Renal pelvis (tissue), 4 donors: ENCODE data around the gene DNM2. TPM values are rescaled to one million over a fixed set of nuclear protein-coding genes. Genes with fewer than 3 reads are reported as not detected.
"Not testable (repeated sequence)": the region's sequence is repeated elsewhere in the genome, so short reads cannot be mapped to it uniquely, and the experiment has no call there.

ENCODE experiments used
- DNase-seq: peaks from one replicate; pipeline ENCODE4 v3.0.0-alpha.2; 2013
- polyA plus RNA-seq, 3 donors: library from polyadenylated mRNA; unstranded; fragments of 120-200 nt; gene quantifications; one replicate each; pipeline ENCODE4 v1.2.1, GENCODE V29; 2013; ENCODE audit not compliant: insufficient read length in 3 of 3

DNM2 gene
- polyA plus RNA-seq, 3 donors, result 130 to 167 (median 158) TPM

- DNase-seq, result no peak
Observed at GRCh38 chr19:10719466-10719961, 1.6 kb downstream of the DNM2 start.

DNA sequence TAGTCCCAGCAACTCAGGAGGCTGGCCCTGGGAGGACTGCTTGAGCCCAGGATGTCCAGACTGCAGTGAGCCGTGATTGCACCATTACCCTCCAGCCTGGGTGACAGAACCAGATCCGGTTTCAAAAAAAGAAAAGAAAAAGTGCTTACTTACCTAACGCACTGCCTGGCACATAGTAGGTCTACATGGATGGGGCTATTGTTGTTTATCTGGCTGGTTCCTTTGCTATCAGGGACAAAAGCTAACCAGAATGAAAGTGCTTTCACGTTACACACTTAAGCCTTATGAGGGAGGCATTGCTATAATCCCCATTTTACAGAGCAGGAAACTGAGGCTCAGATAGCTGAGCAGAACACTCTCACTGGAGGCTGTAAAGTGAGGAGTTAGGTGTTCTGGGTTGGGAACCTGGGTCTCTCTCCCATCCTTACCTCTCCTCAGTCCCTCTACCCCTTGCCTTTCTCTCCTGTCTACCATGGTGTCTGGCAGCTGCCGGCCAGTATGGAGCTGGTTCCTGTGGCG lies 2.8 kb downstream of the DNM2 start:
- DNase-seq, result no peak

- no peak for DNase-seq
Observed at GRCh38 chr19:10723591-10723990, 5.7 kb downstream of the DNM2 start.

- no peak for DNase-seq
Observed at GRCh38 chr19:10724573-10725071, 6.7 kb downstream of the DNM2 start.

GRCh38 chr19:10725415-10725814 lies 7.5 kb downstream of the DNM2 start:
- no peak for DNase-seq

DNA sequence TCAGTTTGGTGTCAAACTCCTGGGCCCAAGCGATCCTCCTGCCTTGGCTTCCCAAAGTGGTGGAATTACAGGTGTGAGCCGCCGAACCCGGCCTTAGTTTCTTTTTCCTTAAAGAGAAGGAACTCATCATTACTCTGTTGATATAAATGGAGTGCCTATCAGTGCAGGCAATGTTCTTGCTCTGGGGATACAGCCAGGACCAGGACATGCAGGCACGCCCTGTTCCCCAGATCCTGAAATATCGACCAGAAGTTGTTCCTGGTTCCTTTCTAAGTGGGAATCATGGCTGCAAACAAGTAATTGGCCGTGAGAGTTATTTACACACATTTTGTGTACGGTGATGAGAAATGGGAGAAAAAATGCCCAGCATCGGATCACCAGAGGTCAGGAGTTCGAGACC lies 8.4 kb downstream of the DNM2 start:
- no peak for DNase-seq

DNA sequence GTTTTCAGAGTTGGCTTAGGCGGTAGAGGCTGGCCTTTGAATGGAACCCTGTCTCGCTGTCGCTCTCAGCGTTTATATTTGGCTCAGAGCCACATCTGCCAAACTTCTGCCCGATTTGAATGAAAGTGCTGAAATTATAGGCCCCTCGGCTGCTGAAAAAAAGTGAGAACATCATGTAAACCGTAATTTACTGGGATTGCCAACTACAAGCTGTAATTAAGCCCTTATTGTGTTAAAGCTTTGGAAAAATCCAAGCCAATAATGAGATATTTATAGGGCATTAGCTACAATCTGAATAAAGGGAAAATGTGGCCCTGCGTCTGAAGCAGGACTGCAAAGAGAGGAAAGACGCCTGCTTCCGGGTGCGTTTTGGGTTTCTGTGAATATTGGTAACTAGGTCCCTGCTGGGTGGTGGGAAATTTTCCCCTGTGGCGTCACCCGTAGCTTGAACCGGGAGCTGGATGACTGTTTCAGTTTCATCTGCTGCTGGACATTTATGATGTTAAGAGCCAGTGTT lies 9.9 kb downstream of the DNM2 start:
- DNase-seq, result no peak

GRCh38 chr19:10729411-10729810 lies 11.5 kb downstream of the DNM2 start:
- DNase-seq, result no peak

DNA sequence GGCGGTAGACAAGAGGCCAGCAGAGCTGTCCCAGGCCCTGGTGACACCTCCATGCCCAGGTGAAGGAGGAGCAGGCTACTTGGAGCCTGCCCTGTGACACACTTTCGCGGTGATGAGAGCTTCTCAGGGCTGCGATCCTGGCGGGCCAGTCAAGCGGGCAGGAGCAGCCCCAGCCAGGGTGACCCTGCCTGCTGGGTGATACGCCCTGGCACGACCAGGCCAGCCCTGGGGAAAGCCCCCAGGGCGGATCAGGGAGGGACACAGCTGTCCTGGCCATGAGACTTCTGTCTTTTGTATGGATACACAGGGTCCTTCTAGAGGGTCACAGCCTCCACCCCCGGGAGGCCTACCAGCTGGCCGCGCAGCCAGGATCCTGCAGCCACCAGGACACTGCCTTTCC lies 13.1 kb downstream of the DNM2 start:
- no peak for DNase-seq

DNA sequence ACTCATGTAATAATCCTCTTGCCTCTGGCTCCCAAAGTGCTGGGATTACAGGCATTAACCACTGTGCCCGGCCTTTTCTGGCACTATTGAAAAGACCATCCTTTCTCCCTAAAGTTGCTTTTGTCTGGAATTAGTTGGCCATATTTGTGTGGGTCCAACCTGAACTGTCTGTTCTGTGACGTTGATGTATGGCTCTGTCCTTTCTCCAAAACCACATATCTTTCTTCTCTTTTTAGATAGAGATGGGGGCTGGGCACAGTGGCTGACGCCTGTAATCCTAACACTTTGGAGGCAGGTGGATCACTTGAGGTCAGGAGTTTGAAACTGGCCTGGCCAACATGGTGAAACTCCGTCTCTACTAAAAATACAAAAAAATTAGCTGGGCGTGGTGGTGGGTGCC lies 17.9 kb downstream of the DNM2 start:
- DNase-seq, result no peak

GRCh38 chr19:10736189-10736588 lies 18.3 kb downstream of the DNM2 start:
- DNase-seq, result no peak

DNA sequence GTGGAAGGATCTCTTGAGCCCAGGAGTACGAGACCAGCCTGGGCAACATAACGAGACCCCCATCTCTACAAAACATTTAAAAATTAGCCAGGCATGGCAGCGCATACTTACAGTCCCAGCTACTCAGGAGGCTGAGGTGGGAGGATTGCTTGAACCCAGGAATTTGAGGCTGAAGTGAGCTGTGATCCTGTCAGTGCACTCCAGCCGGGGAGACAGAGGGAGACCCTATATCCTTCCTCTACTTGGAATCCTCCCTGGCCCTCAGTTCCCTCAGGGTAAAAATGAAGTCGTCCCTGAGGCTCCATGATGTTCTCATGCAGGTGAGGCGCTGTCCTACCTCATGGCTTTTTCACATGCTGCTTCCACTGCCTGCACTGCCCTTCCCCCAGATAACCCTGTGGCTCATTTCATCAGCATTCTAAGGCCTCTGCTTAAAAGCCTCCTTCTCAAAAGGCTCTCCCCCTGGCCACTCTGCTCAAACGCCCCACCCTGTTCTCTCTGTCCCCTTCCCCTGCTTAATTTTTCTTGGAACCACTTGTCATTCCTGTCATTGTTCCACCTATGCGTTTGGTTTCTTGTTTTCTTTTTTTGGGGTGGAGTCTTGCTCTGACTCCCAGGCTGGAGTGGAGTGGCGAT lies 19.2 kb downstream of the DNM2 start:
- no peak for DNase-seq

GRCh38 chr19:10737722-10738121 lies 19.8 kb downstream of the DNM2 start:
- no peak for DNase-seq

- DNase-seq, result no peak
Observed at GRCh38 chr19:10740798-10741197, 22.9 kb downstream of the DNM2 start.

- DNase-seq, result no peak
Observed at GRCh38 chr19:10742476-10742875, 24.6 kb downstream of the DNM2 start.

- DNase-seq, result peak; percentile 27
Observed at GRCh38 chr19:10744253-10744798, 26.4 kb downstream of the DNM2 start.

DNA sequence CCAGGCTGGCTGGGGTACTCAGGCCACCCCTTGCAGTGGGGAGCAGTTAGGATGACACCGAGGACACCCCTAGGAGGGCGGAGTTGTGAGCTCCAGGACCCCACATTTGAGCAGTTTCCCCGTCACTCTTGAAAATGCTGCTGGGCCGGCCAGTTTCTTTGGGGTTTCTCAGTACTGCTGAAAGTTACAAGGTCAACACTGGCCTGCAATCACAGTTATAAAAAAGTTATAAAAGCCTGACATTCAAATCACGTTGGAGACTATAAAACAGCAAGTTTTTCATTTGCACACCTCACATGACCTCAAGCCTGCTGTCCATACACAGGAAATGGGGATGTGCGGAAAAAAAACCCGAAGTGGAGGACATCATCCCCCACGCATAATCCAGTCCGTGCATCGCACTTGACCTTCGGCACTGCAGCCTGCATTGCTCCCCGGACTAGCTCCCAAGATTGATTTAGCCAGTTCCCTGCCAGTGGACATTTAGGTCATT lies 27.0 kb downstream of the DNM2 start:
- no peak for DNase-seq

DNA sequence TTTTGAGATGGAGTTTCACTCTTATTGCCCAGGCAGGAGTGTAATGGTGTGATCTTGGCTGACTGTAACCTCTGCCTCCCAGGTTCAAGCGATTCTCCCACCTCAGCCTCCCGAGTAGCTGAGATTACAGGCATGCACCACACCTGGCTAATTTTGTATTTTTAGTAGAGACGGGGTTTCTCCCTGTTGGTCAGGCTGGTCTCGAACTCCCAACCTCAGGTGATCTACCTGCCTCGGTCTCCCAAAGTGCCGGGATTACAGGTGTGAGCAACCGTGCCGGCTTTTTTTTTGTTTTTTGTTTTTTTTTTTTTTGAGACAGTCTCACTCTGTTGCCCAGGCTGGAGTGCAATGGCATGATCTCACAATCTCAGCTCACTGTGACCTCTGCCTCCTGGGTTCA lies 28.6 kb downstream of the DNM2 start:
- DNase-seq, result not testable (repeated sequence)

DNA sequence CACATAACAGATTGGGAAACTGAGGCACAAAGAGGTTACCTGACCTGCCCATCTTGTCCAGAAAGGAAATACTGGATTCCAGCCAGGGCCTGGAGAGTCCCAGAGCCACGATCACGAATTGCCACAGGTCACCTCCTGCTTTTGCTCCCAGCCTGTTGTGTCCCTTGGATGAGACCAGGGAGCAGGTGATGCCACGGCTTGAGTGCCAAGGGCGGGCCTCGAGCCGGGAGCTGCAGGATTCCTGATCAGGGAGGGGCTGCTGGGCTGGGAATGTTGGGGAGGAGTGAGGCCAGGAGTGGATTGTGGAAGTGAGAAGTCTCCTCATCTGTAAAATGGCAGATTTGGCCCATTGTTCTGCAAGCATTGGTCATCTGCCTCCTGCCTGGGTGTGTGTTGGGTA lies 29.4 kb downstream of the DNM2 start:
- no peak for DNase-seq

- no peak for DNase-seq
Observed at GRCh38 chr19:10747674-10748073, 29.8 kb downstream of the DNM2 start.

DNA sequence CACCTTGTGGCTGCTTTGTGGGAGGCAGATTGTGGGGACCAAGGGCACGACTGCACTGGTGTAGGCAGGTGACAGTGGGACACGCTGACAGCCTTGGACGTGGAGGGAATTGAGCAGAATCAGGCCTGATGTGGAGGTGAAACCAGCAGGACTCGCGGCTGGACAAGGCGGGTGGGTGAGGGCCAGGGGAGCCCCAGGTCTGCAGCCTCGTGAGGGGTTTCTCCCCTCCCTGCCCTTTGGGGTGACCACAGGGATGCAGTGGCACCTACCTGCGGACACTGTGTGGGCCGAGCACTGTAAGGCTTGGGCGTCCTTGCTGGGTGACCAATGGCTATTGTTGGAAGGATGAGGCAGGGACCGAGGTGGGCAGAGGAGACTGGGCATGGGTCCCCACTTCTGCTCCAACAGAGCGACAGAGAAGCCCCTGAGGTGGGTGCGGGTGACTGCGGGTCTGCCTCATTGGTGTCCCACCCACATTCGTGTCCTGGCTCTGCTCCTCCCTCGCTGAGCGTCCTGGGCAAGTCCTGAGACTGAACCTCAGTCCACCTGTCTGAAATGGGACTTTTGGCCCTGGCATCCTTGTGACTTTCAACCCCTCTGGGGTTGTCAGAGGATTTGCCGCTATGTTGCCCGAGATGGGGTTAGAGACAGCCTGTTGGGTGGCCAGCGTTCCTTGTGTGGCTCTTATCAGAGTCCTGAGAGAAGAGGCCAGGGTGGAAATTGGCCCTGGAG lies 30.5 kb downstream of the DNM2 start:
- no peak for DNase-seq

DNA sequence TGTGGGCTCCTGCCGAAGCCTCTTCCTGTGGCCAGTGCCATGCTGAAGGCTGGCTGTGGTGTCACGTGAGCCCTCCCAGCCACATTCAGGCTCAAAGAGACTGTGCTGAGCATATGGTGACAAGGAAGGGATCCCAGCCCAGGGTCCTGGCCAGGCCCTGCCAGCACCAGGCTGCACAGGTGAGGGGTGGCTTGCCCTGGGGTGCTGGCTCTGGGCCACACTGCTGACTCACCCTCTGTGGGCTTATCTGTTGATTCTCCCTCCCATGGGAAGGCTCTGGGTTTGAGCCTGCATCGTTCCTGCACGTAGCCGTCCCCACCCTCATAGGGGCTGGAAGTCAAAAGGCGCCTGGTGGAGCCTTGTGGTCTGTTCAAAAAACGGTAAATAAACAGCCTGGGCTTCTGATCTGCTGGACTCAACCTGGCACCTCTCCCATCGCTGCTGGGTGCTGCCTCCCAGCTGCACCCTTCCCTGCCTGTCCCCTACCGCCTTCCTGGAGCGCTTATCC lies 31.1 kb downstream of the DNM2 start:
- DNase-seq, result no peak
